ENCODE results near the gene IFRD2.
"Not testable (repeated sequence)": the region's sequence is repeated elsewhere in the genome, so short reads cannot be mapped to it uniquely, and the experiment has no call there.

Gene IFRD2

GRCh38 chr3:50324351-50325112 is 32.3 kb upstream of the IFRD2 start:
- peak in 3 of 5 donors; percentile 40 to 50 (median 42) for DNase-seq

DNA sequence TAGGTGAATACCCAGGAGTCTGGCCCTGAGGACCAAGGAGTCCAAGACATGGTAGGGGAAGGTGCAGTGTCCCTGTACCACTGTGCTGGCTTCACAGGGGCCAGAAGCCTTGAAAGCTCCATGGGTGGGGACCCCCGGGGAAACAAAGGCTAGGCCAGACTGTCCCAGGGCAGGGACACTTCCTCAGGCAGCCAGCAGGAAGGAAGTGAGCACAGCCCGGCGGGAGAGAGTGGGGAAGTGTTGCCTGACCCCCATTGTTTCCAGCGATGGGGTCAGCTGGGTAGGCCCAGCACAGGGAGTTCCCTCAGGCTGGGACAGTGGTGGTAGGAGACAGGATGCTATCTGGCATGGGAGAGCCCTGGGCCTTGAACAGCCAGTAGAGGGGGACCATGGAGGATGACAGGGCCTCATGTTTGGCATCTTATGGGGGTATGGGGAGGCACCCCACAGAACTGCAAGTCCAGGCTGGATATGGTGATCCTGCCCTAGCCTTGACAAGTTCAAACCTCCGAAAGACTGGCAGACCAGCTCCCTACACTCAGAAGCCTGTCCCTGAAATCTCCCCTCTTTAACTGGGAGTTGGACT is 31.5 kb upstream of the IFRD2 start:
- DNase-seq, result no peak

- DNase-seq, result no peak
These were observed 30.9 kb upstream of the IFRD2 start for GRCh38 chr3:50323092-50323600.

- DNase-seq, result no peak
These were observed 30.3 kb upstream of the IFRD2 start, which contains the start of gene HYAL2 for GRCh38 chr3:50322386-50323091. HYAL2 (minus strand) TSS chr3:50322745; CDS start chr3:50320489, 2,256 bp downstream.

- DNase-seq, result no peak
These were observed 29.8 kb upstream of the IFRD2 start for GRCh38 chr3:50322115-50322385.

DNA sequence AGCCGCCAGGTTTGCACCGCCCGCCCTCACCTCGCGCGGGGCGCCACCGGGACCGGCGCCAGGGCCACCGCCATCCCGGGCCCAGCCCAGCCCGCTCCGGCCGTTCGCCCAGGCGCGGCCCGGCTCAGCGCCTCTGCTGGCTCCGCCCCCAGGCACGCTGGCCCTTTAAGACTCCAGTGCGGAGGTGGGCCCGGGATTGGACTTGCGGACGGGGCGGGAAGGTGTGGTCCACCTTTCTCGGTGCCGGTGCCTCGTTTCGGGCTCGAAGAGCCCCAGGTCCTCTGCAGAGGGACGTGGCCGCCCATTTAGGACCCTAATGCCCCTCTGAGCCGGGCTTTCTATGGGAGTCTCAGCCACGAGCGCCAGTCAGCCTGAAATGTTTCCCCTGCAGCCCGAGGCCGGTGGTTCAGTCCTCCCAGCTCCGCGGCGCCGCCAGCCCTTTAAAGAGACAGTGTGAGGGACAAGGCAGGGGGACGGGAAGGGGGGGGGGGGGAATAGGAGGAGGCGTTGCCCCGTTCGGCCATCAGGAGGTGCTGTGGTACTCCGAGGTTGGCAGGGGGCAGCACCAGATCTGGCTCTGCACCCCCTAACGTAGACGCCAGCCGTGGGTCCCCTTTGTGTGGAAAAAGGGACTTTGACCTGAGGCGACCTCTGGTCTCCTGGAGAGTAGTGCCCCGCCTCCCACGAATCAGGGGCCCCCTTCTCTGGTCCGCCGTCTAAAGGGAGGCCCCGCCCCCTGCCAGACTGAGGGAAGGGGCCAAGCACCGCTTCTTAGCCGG is 29.3 kb upstream of the IFRD2 start:
- peak; percentile 59 to 87 (median 70) for DNase-seq

- peak in 3 of 5 donors; percentile 35 to 56 (median 48) for DNase-seq
These were observed 28.7 kb upstream of the IFRD2 start for GRCh38 chr3:50320853-50321335.

DNA sequence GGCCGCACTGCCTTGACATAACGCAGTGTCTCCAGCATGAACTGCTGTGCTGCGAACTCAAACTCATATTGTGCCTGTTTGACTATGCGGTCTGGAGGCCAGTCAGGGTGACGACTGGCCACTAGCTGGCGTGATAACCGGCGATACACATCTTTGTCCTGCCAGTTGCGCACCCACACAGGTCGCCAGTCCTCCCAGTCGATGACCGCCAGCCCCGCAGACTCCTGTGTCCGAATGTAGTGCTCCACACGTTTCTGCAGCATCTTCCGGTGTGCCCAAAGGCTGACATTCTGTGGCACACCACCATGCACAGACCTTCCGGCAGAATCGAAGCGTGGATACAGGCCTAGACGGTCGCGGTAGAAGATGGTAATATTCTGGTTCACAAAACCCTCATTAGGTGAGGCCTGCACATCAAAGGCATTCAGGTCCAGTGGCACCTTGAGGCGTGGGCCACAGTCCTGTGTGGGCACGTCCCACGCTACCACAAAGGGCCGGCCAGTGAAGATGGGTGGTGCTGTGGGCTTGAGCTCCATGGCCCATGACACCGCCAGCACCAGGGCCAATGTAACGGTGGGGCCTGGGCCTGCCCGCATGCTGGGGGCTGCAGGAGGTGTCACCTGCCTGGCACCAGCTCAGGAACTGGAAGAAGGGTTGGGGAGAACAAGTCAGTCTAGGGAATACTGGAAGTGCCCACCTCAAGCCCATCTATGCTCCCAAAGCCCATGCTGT is 27.8 kb upstream of the IFRD2 start:
- no peak for DNase-seq

GRCh38 chr3:50319181-50319893 is 27.1 kb upstream of the IFRD2 start:
- no peak for DNase-seq

- DNase-seq, result no peak
These were observed 26.4 kb upstream of the IFRD2 start for GRCh38 chr3:50318615-50319014.

DNA sequence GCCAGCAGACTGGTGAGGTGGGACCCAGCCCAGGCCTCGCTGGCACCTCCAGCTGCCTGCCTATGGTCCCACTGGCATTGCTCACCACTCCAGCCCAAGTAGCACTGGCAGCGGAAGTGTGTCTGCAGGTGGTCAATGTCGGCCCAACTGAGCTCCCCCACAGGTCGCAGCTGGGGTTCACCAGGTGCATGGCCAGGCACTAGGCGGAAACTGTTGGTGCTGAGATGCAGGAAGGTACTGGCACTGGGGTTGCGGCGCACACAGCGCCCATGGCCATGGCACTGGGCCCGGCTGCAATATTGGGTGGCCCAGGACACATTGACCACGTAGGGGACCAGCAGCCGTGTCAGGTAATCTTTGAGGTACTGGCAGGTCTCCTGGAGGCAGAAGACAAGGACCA is 25.9 kb upstream of the IFRD2 start:
- no peak for DNase-seq

GRCh38 chr3:50317300-50317699 is 25.1 kb upstream of the IFRD2 start:
- DNase-seq, result no peak

GRCh38 chr3:50316657-50317242 is 24.5 kb upstream of the IFRD2 start:
- DNase-seq, result peak; percentile 42 to 65 (median 59)

DNA sequence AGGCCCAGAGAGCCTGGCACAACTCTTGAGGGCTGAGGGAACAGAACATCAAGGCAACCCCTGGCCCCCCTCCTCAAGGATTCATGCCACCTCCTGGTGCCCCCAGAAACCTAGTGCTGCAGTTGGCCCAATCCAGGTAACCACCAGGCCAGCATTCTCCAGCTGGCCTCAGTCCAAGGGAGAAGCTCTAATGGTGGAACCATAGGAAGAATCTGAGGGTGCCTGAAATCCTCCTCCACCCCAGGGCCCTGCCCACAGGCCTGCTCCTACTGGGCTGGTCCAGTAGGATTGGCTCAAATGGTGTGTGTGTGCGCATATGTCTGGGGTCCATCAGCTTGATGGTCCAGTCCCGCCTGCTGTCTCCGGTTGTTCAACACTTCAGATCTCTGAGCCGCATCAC is 22.6 kb upstream of the IFRD2 start:
- DNase-seq, result no peak

GRCh38 chr3:50314342-50314741 is 22.1 kb upstream of the IFRD2 start:
- DNase-seq, result no peak

DNA sequence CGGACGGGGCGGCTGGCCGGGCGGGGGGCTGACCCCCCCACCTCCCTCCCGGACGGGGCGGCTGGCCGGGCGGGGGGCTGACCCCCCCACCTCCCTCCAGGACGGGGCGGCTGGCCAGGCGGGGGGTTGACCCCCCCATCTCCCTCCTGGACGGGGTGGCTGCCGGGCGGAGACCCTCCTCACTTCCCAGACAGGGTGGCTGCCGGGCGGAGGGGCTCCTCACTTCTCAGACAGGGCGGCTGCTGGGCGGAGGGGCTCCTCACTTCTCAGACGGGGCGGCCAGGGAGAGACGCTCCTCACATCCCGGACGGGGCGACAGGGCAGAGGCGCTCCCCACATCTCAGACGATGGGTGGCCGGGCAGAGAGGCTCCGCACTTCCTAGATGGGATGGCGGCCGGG is 19.8 kb upstream of the IFRD2 start:
- not testable (repeated sequence) for DNase-seq

- no peak for DNase-seq
These were observed 12.4 kb upstream of the IFRD2 start for GRCh38 chr3:50304601-50305000.

- DNase-seq, result no peak
These were observed 11.0 kb upstream of the IFRD2 start, which contains the start of gene HYAL1 for GRCh38 chr3:50303013-50303815. HYAL1 (minus strand) TSS chr3:50303574; CDS start chr3:50302956, 618 bp downstream.

DNA sequence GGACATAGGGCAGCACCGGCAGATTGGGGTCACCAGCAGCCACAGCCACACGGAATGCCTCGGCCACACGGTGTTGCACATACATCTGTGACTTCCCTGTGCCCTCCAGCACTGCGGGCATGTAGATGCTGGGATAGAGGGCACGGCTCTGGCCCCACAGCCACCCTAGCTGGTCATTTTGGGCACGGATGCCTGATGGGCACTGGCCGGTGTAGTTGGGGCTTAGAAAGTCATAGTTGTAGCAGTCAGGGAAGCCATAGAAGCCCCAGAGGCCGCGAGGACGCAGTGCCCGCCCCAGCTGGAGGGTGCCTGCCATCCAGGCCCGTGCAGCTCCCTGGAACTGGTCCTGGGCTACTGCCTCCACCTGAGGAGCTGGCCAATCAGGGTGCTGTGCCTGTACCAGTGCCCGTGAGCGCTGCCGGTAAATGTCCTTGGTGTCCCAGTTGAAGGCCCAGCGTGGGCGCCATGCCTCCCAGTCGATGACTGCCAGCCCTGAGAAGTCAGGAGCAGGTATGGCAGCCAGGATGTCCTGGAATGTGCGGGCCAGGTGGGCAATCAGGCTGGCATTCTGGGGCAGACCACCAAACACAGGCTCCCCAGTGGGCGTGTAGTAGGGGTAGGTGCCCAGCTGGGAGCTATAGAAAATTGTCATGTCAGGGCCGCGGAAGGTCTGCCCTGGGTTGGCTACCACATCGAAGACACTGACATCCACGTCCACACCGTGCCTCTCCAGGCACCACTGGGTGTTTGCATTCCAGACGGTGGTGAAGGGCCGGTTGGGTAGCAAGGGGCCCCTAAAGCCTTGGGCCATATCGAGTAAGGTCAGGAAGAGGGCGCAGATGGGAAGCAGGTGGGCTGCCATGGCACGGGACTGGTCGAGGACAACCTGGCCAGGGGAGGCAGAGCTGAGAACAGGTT is 10.1 kb upstream of the IFRD2 start:
- no peak for DNase-seq
